HCT116 (cell line): Measurements from ENCODE around the gene TIMM44. TPM values are rescaled to one million over a fixed set of nuclear protein-coding genes. Genes with fewer than 3 reads are reported as not detected.

Experiments
- ATAC-seq: fragments of 200-7000 bp; cut with Tn5 transposase; 2 replicates; pipeline ENCODE4 v1.9.1; 2020; ENCODE audit warnings: mild to moderate bottlenecking, moderate library complexity
- BruUV-seq: library from RNA; stranded (reverse); fragments of 400-500 nt; replicated peaks from 2 replicates; lab custom pipeline; 2021; lab: Mats Ljungman, UMichigan
- CTCF ChIA-PET: fragments of 300-600 bp; sonication (Branson Sonifier 250); formaldehyde crosslinking; loops from one replicate; lab custom pipeline; 2021; ENCODE audit warnings: antibody characterized with exemption; lab: Charles Lee
- POLR2A ChIA-PET: fragments of 300-600, 350-600 bp; sonication (Branson Sonifier 250); formaldehyde crosslinking; loops from one replicate; lab custom pipeline; 2021; ENCODE audit warnings: antibody characterized with exemption; lab: Charles Lee
- RAD21 ChIA-PET, 2 experiments: fragments of 300-600 bp; sonication (Branson Sonifier 250); formaldehyde crosslinking; loops; one replicate each; lab custom pipeline; 2023; ENCODE audit warnings: low total read pairs in 2 of 2; ENCODE audit not compliant: uncharacterized antibody in 2 of 2, unreplicated experiment in 2 of 2, low non-redundant PET in 1 of 2; lab: Charles Lee
- DNase-seq: peaks from one replicate; pipeline ENCODE4 v3.0.0-alpha.2; 2010; ENCODE audit warnings: low read depth, low spot score
- H2AFZ ChIP-seq: fragments of 200-600 bp; shearing (Covaris generic), sonication (generic); 2 replicates; pipeline ENCODE4 v1.6.1; 2017; ENCODE audit warnings: low read depth, mixed run types, mixed read lengths, antibody characterized with exemption, low read length; ENCODE audit not compliant: poor library complexity, severe bottlenecking
- H3K27ac ChIP-seq: 2 replicates; pipeline ENCODE4 v1.5.1; 2012; ENCODE audit warnings: low read depth, low read length
- H3K27me3 ChIP-seq: fragments of 200-600 bp; sonication (generic); 2 replicates; pipeline ENCODE4 v1.6.1; 2016; ENCODE audit warnings: mixed run types, low read length, mixed read lengths; ENCODE audit not compliant: insufficient read depth
- H3K36me3 ChIP-seq, 2 experiments: fragments of 200-500 bp in 1 of 2; fragments of 200-600 bp in 1 of 2; sonication (Bioruptor generic) in 1 of 2; sonication (generic) in 1 of 2; 2 replicates each; pipeline versions ENCODE4 v1.5.1 to v1.6.1; 2014 to 2016; ENCODE audit warnings: low read length in 2 of 2, inconsistent platforms in 1 of 2, mixed read lengths in 1 of 2, mixed run types in 1 of 2; ENCODE audit not compliant: insufficient read depth in 2 of 2, control insufficient read depth in 1 of 2
- H3K4me1 ChIP-seq, 2 experiments: fragments of 200-600 bp in 1 of 2; sonication (generic) in 1 of 2; 2 replicates each; pipeline versions ENCODE4 v1.5.1 to v1.6.1; 2012 to 2017; ENCODE audit warnings: low read length in 2 of 2, inconsistent platforms in 1 of 2, mild to moderate bottlenecking in 1 of 2, mixed read lengths in 1 of 2, mixed run types in 1 of 2, moderate library complexity in 1 of 2; ENCODE audit not compliant: insufficient read depth in 2 of 2, control insufficient read depth in 1 of 2
- H3K4me2 ChIP-seq: fragments of 200-600 bp; sonication (generic); 2 replicates; pipeline ENCODE4 v1.6.1; 2017; ENCODE audit warnings: mixed run types, low read length, mixed read lengths
- H3K4me3 ChIP-seq, 2 experiments: fragments of 200-600 bp in 1 of 2; sonication (generic) in 1 of 2; replicated peaks in 1 of 2; 2 replicates each; pipeline ENCODE4 v1.5.1; 2011 to 2016; ENCODE audit warnings: low read length in 2 of 2, control low read depth in 1 of 2, low read depth in 1 of 2, mild to moderate bottlenecking in 1 of 2, mixed read lengths in 1 of 2, mixed run types in 1 of 2
- H3K79me2 ChIP-seq: fragments of 200-600 bp; sonication (generic); 2 replicates; pipeline ENCODE4 v1.6.1; 2017; ENCODE audit warnings: mild to moderate bottlenecking, mixed run types, low read length, moderate library complexity, mixed read lengths; ENCODE audit not compliant: insufficient read depth
- H3K9ac ChIP-seq: fragments of 200-600 bp; sonication (generic); 2 replicates; pipeline ENCODE4 v1.6.1; 2016; ENCODE audit warnings: low read length, mixed read lengths
- H3K9me2 ChIP-seq: fragments of 200-600 bp; sonication (generic), shearing (Covaris generic); 2 replicates; pipeline ENCODE4 v1.6.1; 2017; ENCODE audit warnings: mixed run types, mild to moderate bottlenecking, moderate library complexity; ENCODE audit not compliant: insufficient read depth
- H3K9me3 ChIP-seq, 2 experiments: fragments of 200-500 bp in 1 of 2; fragments of 200-600 bp in 1 of 2; sonication (Bioruptor generic) in 1 of 2; sonication (generic) in 1 of 2; 2 replicates each; pipeline ENCODE4 v1.6.1; 2014 to 2017; ENCODE audit warnings: low read length in 2 of 2, mixed read lengths in 2 of 2, inconsistent platforms in 1 of 2, low read depth in 1 of 2, mild to moderate bottlenecking in 1 of 2, mixed run types in 1 of 2, moderate library complexity in 1 of 2; ENCODE audit not compliant: control insufficient read depth in 1 of 2, insufficient read depth in 1 of 2
- H4K20me1 ChIP-seq: fragments of 200-600 bp; sonication (generic), shearing (Covaris generic); 2 replicates; pipeline ENCODE4 v1.6.1; 2017; ENCODE audit warnings: mixed run types, mild to moderate bottlenecking, moderate library complexity; ENCODE audit not compliant: insufficient read depth
- ATF3 ChIP-seq: IDR thresholded peaks from 2 replicates; pipeline ENCODE4 v1.6.1; 2012
- CEBPB ChIP-seq: IDR thresholded peaks from 2 replicates; pipeline ENCODE4 v1.6.1; 2012; ENCODE audit warnings: low read depth
- EGR1 ChIP-seq: IDR thresholded peaks from 2 replicates; pipeline ENCODE4 v1.6.1; 2012; ENCODE audit warnings: low read depth
- ELF1 ChIP-seq: IDR thresholded peaks from 2 replicates; pipeline ENCODE4 v1.6.1; 2012; ENCODE audit warnings: low read depth, borderline replicate concordance
- EZH2 ChIP-seq: fragments of 200-600 bp; sonication (generic); IDR thresholded peaks from 2 replicates; pipeline ENCODE4 v1.6.1; 2017; ENCODE audit warnings: antibody characterized with exemption, mixed run types
- EZH2phosphoT487 ChIP-seq: fragments of 200-600 bp; IDR thresholded peaks from 2 replicates; pipeline ENCODE4 v1.6.1; 2018; ENCODE audit warnings: antibody characterized with exemption, borderline replicate concordance
- FOSL1 ChIP-seq: IDR thresholded peaks from 2 replicates; pipeline ENCODE4 v1.6.1; 2012; ENCODE audit warnings: low read depth
- POLR2A ChIP-seq: IDR thresholded peaks from 2 replicates; pipeline ENCODE4 v1.7.0; 2011; ENCODE audit warnings: borderline replicate concordance; ENCODE audit not compliant: insufficient read depth, insufficient read length; ENCODE audit errors: extremely low read depth
- POLR2AphosphoS5 ChIP-seq: IDR thresholded peaks from 2 replicates; pipeline ENCODE4 v1.6.1; 2011; ENCODE audit warnings: mild to moderate bottlenecking, low read depth, low read length, moderate library complexity
- REST ChIP-seq: IDR thresholded peaks from 2 replicates; pipeline ENCODE4 v1.6.1; 2012; ENCODE audit warnings: low read depth
- SIN3A ChIP-seq: IDR thresholded peaks from 2 replicates; pipeline ENCODE4 v1.6.1; 2012; ENCODE audit warnings: low read depth
- SRF ChIP-seq: IDR thresholded peaks from 2 replicates; pipeline ENCODE4 v1.6.1; 2012; ENCODE audit warnings: low read depth
- ZBTB33 ChIP-seq: IDR thresholded peaks from 2 replicates; pipeline ENCODE4 v1.6.1; 2011; ENCODE audit warnings: mild to moderate bottlenecking, low read length, moderate library complexity; ENCODE audit not compliant: insufficient replicate concordance; ENCODE audit errors: extremely low read depth
- ZFX ChIP-seq: fragments of 450-650 bp; IDR thresholded peaks from 2 replicates; pipeline ENCODE4 v1.6.1; 2017
- intact Hi-C: fragments of 100-400 bp; cut with micrococcal nuclease; formaldehyde crosslinking; loops from 2 replicates; pipeline ENCODE4 v1.10.0; 2022
- total RNA-seq: library from RNA; stranded (reverse); gene quantifications from one replicate; pipeline ENCODE4 v1.2.1, GENCODE V29; 2021; ENCODE audit not compliant: unreplicated experiment

The TIMM44 gene
- total RNA-seq, 1 experiment from 2014 or later, result 136 TPM

- H3K4me3 ChIP-seq, result no peak overlapping the region
- TF ChIP-seq EGR1, result no peak
- TF ChIP-seq FOSL1, result no peak
- TF ChIP-seq SIN3A, result no peak
- no peak for TF ChIP-seq ELF1
- no peak for TF ChIP-seq ZBTB33
- no peak for TF ChIP-seq POLR2AphosphoS5
- TF ChIP-seq ZFX, result no peak
- TF ChIP-seq EZH2phosphoT487, result no peak
- no peak for TF ChIP-seq POLR2A
- TF ChIP-seq ATF3, result no peak
- TF ChIP-seq REST, result no peak
- TF ChIP-seq EZH2, result no peak
- no peak for TF ChIP-seq CEBPB
- no peak for TF ChIP-seq SRF
- RAD21 ChIA-PET, result no interaction called here
- peaks cover 34 to 71% of the 10 kb centered on the region in 2 experiments; a peak in 3 of 4 replicates for H3K36me3 ChIP-seq
- H3K4me2 ChIP-seq, result no peak overlapping the region
- H3K9me2 ChIP-seq, result no peaks in the 10 kb centered on the region
- no peak for DNase-seq
- peaks cover 21% of the 10 kb centered on the region; the same call in 1 of the 2 replicates for H4K20me1 ChIP-seq
- intact Hi-C loops, result no loop called here
- H3K27me3 ChIP-seq, result no peaks in the 10 kb centered on the region
- ATAC-seq, result peak; percentile 52; the same call in 1 of the 2 replicates
- H3K9ac ChIP-seq, result no peak overlapping the region
- TSS peak; percentile 14 for BruUV-seq
- CTCF ChIA-PET, result interaction anchor here (3.0 kb wide), 1 partner anchor 13 kb away, joined by 11 read pairs; no protein-coding TSS in a partner anchor
- peaks cover 7% of the 10 kb centered on the region in 2 experiments; a peak in 3 of 4 replicates for H3K4me1 ChIP-seq
- H3K27ac ChIP-seq, result peak overlapping the region; percentile 33
- peaks cover 97% of the 10 kb centered on the region for H3K79me2 ChIP-seq
- no peak overlapping the region for H2AFZ ChIP-seq
- POLR2A ChIA-PET, result no interaction called here
- H3K9me3 ChIP-seq, result no peaks in the 10 kb centered on the region
Observed at GRCh38 chr19:7989071-7989575, 45.7 kb upstream of the TIMM44 start.
